WTC11 (cell line): ENCODE results near the gene C18orf32. TPM values are rescaled to one million over a fixed set of nuclear protein-coding genes. Genes with fewer than 3 reads are reported as not detected.
A peak's percentile ranks its signal among the peaks of the same experiment; 100 is the strongest.
"Not testable (repeated sequence)": the region's sequence is repeated elsewhere in the genome, so short reads cannot be mapped to it uniquely, and the experiment has no call there.

Experiments
- ATAC-seq: fragments of 200-7000 bp; cut with Tn5 transposase; 2 replicates; pipeline ENCODE4 v1.10.0; 2021; ENCODE audit warnings: mild to moderate bottlenecking, moderate library complexity
- CTCF ChIA-PET: fragments of 300-600 bp; sonication (Branson Sonifier 250); formaldehyde crosslinking; loops from one replicate; lab custom pipeline; 2021; ENCODE audit warnings: antibody characterized with exemption; lab: Charles Lee
- POLR2A ChIA-PET: fragments of 350-600 bp; sonication (Branson Sonifier 250); formaldehyde crosslinking; loops from one replicate; lab custom pipeline; 2021; ENCODE audit warnings: antibody characterized with exemption; lab: Charles Lee
- DNase-seq: peaks from one replicate; pipeline ENCODE4 v3.0.0; 2021; ENCODE audit warnings: low spot score
- H3K27ac Mint-ChIP-seq: 2 replicates; pipeline ENCODE4 v1.8.0; 2021; ENCODE audit warnings: mixed read lengths
- H3K27me3 Mint-ChIP-seq: 2 replicates; pipeline ENCODE4 v1.8.0; 2021; ENCODE audit warnings: low read depth, mild to moderate bottlenecking, moderate library complexity, mixed read lengths
- H3K36me3 Mint-ChIP-seq: 2 replicates; pipeline ENCODE4 v1.8.0; 2021; ENCODE audit warnings: mixed read lengths
- H3K4me1 Mint-ChIP-seq: 2 replicates; pipeline ENCODE4 v1.8.0; 2022; ENCODE audit warnings: mixed read lengths
- H3K4me3 Mint-ChIP-seq: 2 replicates; pipeline ENCODE4 v1.8.0; 2021; ENCODE audit warnings: mild to moderate bottlenecking, moderate library complexity, mixed read lengths
- H3K9me3 Mint-ChIP-seq: 2 replicates; pipeline ENCODE4 v1.8.0; 2021; ENCODE audit warnings: mixed read lengths
- CREM ChIP-seq: sonication (generic); formaldehyde crosslinking; IDR thresholded peaks from 2 replicates; pipeline ENCODE4 v1.8.1; 2022; ENCODE audit warnings: mild to moderate bottlenecking, missing genetic modification reagents, moderate library complexity
- ELF4 ChIP-seq: sonication (generic); formaldehyde crosslinking; IDR thresholded peaks from 2 replicates; pipeline ENCODE4 v1.8.1; 2022; ENCODE audit warnings: low read depth, mild to moderate bottlenecking, moderate library complexity, missing genetic modification reagents
- FOXK1 ChIP-seq: sonication (generic); formaldehyde crosslinking; IDR thresholded peaks from 2 replicates; pipeline ENCODE4 v1.8.0; 2022; ENCODE audit warnings: mild to moderate bottlenecking, moderate library complexity, missing genetic modification reagents
- GRHL2 ChIP-seq: fragments of 250-450 bp; sonication (Bioruptor Pico); IDR thresholded peaks from 2 replicates; pipeline ENCODE4 v1.8.0; 2022; ENCODE audit warnings: mild to moderate bottlenecking, moderate library complexity; ENCODE audit not compliant: insufficient replicate concordance, severe bottlenecking
- MXD4 ChIP-seq: fragments of 250-450 bp; sonication (Bioruptor Pico); IDR thresholded peaks from 2 replicates; pipeline ENCODE4 v1.8.0; 2021; ENCODE audit warnings: mild to moderate bottlenecking, moderate library complexity, borderline replicate concordance
- OVOL2 ChIP-seq: fragments of 250-450 bp; sonication (Bioruptor Pico); IDR thresholded peaks from 2 replicates; pipeline ENCODE4 v1.9.0; 2021; ENCODE audit warnings: mild to moderate bottlenecking, borderline replicate concordance
- SOX15 ChIP-seq: fragments of 250-450 bp; sonication (Bioruptor Pico); IDR thresholded peaks from 2 replicates; pipeline ENCODE4 v1.9.0; 2021; ENCODE audit warnings: mild to moderate bottlenecking
- ZNF121 ChIP-seq: sonication (generic); formaldehyde crosslinking; IDR thresholded peaks from 2 replicates; pipeline ENCODE4 v1.8.0; 2023; ENCODE audit warnings: missing genetic modification reagents
- ZNF138 ChIP-seq: sonication (generic); formaldehyde crosslinking; conservative IDR thresholded peaks from 2 replicates; pipeline ENCODE4 v1.8.1; 2022; ENCODE audit warnings: mild to moderate bottlenecking, moderate library complexity, missing genetic modification reagents
- ZNF263 ChIP-seq: sonication (generic); formaldehyde crosslinking; IDR thresholded peaks from 2 replicates; pipeline ENCODE4 v1.8.1; 2022; ENCODE audit warnings: low read depth, mild to moderate bottlenecking, moderate library complexity, missing genetic modification reagents
- total RNA-seq: library from RNA; stranded (reverse); gene quantifications from 3 replicates; pipeline ENCODE4 v1.2.3, GENCODE V29; 2021
- TF ChIP-seq, protein P1 (sequence below): fragments of 200-600 bp; IDR thresholded peaks from 2 replicates; pipeline ENCODE4 v1.8.0; 2022; ENCODE audit warnings: antibody characterized with exemption
- TF ChIP-seq, protein P2 (sequence below): sonication (generic); formaldehyde crosslinking; conservative IDR thresholded peaks from 2 replicates; pipeline ENCODE4 v1.8.1; 2022; ENCODE audit warnings: mild to moderate bottlenecking, missing genetic modification reagents
- TF ChIP-seq, protein P3 (sequence below): sonication (generic); formaldehyde crosslinking; IDR thresholded peaks from 2 replicates; pipeline ENCODE4 v1.8.0; 2022; ENCODE audit warnings: mild to moderate bottlenecking, missing genetic modification reagents
- TF ChIP-seq, protein P4 (sequence below): sonication (generic); formaldehyde crosslinking; IDR thresholded peaks from 2 replicates; pipeline ENCODE4 v1.8.1; 2023; ENCODE audit warnings: mild to moderate bottlenecking, missing genetic modification reagents
- TF ChIP-seq, protein P5 (sequence below): sonication (generic); formaldehyde crosslinking; IDR thresholded peaks from 2 replicates; pipeline ENCODE4 v1.8.1; 2023; ENCODE audit warnings: mild to moderate bottlenecking, missing genetic modification reagents, borderline replicate concordance
- TF ChIP-seq, protein P6 (sequence below): sonication (generic); formaldehyde crosslinking; IDR thresholded peaks from 2 replicates; pipeline ENCODE4 v1.8.1; 2023; ENCODE audit warnings: mild to moderate bottlenecking, missing genetic modification reagents

C18orf32 gene
- total RNA-seq, 1 experiment from 2014 or later, result 32.1 TPM

DNA sequence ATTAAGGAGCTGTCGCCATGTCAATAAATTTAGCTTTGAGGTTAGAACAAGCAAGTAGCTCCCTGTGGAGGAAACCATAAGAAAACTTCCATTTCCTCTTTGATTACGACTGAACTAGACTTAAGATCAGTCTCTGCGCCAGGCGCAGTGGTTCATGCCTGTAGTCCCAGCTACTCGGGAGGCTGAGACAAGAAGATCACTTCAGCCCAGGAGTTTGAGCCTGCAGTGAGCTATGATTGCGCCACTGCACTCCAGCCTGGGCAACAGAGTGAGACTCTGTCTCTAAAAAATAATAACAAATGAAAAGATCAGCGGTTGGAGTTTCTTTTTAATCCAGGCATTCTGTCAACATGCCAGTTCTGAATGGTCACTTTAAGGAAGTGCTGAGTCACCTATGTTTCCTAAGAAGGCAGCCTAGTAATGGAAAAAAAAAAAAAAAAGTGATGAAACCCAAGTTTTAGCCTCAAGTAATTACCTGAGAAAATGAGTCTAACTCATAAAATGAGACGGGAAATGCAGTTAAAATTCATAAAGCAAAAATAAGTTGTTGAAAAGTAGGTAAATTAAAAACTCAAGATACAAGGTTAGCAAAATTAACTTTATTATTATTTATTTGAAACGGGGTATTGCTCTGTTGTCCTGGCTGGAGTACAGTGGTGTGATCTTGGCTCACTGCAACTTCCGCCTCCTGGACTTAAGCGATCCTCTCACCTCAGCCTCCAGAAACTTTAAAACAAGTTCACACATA lies 10.2 kb downstream of the C18orf32 start:
- H3K36me3 Mint-ChIP-seq, result peaks cover 17% of the 10 kb centered on the region
- H3K4me3 Mint-ChIP-seq, result no peak overlapping the region
- ChIA-PET POLR2A (interaction anchor here (1.4 kb wide), 1 partner anchor 10 kb away, joined by 3 read pairs; the partner anchor contains the start of gene C18orf32), CTCF (interaction anchor here (0.6 to 0.7 kb wide), 2 partner anchors 22 to 92 kb away, joined by 4 to 7 read pairs; no protein-coding TSS in a partner anchor)
- peaks cover 2% of the 10 kb centered on the region; the same call in 1 of the 2 replicates for H3K9me3 Mint-ChIP-seq
- no peaks in the 10 kb centered on the region for H3K27me3 Mint-ChIP-seq
- DNase-seq (no peak), ATAC-seq (no peak)
- no peaks in the 10 kb centered on the region for H3K4me1 Mint-ChIP-seq
- TF ChIP-seq GRHL2 (CRISPR knock-in tag) (no peak), FOXK1 (CRISPR knock-in tag) (no peak), ZNF263 (no peak), ZNF121 (CRISPR knock-in tag) (no peak), SOX15 (CRISPR knock-in tag) (no peak), ZNF138 (CRISPR knock-in tag) (no peak), CREM (no peak), OVOL2 (no peak), ELF4 (no peak), MXD4 (CRISPR knock-in tag) (no peak)
- TF ChIP-seq, protein P1, sequence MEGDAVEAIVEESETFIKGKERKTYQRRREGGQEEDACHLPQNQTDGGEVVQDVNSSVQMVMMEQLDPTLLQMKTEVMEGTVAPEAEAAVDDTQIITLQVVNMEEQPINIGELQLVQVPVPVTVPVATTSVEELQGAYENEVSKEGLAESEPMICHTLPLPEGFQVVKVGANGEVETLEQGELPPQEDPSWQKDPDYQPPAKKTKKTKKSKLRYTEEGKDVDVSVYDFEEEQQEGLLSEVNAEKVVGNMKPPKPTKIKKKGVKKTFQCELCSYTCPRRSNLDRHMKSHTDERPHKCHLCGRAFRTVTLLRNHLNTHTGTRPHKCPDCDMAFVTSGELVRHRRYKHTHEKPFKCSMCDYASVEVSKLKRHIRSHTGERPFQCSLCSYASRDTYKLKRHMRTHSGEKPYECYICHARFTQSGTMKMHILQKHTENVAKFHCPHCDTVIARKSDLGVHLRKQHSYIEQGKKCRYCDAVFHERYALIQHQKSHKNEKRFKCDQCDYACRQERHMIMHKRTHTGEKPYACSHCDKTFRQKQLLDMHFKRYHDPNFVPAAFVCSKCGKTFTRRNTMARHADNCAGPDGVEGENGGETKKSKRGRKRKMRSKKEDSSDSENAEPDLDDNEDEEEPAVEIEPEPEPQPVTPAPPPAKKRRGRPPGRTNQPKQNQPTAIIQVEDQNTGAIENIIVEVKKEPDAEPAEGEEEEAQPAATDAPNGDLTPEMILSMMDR, result no peak
- TF ChIP-seq, protein P2, sequence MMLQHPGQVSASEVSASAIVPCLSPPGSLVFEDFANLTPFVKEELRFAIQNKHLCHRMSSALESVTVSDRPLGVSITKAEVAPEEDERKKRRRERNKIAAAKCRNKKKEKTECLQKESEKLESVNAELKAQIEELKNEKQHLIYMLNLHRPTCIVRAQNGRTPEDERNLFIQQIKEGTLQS (CRISPR knock-in tag), result no peak
- TF ChIP-seq, protein P3, sequence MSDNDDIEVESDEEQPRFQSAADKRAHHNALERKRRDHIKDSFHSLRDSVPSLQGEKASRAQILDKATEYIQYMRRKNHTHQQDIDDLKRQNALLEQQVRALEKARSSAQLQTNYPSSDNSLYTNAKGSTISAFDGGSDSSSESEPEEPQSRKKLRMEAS (CRISPR knock-in tag), result no peak
- TF ChIP-seq, protein P4, sequence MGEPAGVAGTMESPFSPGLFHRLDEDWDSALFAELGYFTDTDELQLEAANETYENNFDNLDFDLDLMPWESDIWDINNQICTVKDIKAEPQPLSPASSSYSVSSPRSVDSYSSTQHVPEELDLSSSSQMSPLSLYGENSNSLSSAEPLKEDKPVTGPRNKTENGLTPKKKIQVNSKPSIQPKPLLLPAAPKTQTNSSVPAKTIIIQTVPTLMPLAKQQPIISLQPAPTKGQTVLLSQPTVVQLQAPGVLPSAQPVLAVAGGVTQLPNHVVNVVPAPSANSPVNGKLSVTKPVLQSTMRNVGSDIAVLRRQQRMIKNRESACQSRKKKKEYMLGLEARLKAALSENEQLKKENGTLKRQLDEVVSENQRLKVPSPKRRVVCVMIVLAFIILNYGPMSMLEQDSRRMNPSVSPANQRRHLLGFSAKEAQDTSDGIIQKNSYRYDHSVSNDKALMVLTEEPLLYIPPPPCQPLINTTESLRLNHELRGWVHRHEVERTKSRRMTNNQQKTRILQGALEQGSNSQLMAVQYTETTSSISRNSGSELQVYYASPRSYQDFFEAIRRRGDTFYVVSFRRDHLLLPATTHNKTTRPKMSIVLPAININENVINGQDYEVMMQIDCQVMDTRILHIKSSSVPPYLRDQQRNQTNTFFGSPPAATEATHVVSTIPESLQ (CRISPR knock-in tag), result no peak
- TF ChIP-seq, protein P5, sequence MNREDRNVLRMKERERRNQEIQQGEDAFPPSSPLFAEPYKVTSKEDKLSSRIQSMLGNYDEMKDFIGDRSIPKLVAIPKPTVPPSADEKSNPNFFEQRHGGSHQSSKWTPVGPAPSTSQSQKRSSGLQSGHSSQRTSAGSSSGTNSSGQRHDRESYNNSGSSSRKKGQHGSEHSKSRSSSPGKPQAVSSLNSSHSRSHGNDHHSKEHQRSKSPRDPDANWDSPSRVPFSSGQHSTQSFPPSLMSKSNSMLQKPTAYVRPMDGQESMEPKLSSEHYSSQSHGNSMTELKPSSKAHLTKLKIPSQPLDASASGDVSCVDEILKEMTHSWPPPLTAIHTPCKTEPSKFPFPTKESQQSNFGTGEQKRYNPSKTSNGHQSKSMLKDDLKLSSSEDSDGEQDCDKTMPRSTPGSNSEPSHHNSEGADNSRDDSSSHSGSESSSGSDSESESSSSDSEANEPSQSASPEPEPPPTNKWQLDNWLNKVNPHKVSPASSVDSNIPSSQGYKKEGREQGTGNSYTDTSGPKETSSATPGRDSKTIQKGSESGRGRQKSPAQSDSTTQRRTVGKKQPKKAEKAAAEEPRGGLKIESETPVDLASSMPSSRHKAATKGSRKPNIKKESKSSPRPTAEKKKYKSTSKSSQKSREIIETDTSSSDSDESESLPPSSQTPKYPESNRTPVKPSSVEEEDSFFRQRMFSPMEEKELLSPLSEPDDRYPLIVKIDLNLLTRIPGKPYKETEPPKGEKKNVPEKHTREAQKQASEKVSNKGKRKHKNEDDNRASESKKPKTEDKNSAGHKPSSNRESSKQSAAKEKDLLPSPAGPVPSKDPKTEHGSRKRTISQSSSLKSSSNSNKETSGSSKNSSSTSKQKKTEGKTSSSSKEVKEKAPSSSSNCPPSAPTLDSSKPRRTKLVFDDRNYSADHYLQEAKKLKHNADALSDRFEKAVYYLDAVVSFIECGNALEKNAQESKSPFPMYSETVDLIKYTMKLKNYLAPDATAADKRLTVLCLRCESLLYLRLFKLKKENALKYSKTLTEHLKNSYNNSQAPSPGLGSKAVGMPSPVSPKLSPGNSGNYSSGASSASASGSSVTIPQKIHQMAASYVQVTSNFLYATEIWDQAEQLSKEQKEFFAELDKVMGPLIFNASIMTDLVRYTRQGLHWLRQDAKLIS, result no peak
- TF ChIP-seq, protein P6, sequence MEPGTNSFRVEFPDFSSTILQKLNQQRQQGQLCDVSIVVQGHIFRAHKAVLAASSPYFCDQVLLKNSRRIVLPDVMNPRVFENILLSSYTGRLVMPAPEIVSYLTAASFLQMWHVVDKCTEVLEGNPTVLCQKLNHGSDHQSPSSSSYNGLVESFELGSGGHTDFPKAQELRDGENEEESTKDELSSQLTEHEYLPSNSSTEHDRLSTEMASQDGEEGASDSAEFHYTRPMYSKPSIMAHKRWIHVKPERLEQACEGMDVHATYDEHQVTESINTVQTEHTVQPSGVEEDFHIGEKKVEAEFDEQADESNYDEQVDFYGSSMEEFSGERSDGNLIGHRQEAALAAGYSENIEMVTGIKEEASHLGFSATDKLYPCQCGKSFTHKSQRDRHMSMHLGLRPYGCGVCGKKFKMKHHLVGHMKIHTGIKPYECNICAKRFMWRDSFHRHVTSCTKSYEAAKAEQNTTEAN (CRISPR knock-in tag), result no peak
- peak overlapping the region; percentile 85 for H3K27ac Mint-ChIP-seq

DNA sequence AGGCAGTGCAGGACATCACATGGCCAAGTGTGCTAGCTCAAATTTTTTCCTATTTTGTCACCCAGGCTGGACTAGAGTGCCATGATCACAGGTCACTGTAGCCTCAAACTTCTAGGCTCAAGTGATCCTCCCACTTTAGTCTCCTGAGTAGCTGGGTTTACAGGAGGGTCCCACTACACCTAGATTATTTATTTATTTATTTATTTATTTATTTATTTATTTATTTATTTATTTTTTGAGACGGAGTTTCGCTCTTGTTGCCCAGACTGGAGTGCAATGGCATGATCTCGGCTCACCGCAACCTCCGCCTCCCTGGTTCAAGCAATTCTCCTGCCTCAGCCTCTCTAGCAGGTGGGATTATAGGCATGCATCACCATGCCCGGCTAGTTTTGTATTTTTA lies 12.1 kb downstream of the C18orf32 start:
- DNase-seq, H3K27me3 Mint-ChIP-seq, H3K36me3 Mint-ChIP-seq, CTCF ChIA-PET, H3K4me3 Mint-ChIP-seq, H3K4me1 Mint-ChIP-seq, POLR2A ChIA-PET, H3K27ac Mint-ChIP-seq, H3K9me3 Mint-ChIP-seq, ATAC-seq: not testable (repeated sequence)
